Ishikawa (cell line): Measurements from ENCODE around the gene GRK1.

Source experiments
- CEBPB ChIP-seq: IDR thresholded peaks from 2 replicates; pipeline ENCODE4 v1.6.1; 2012
- TF ChIP-seq, protein P1 (sequence below): IDR thresholded peaks from 2 replicates; pipeline ENCODE4 v1.6.1; 2012

GRCh38 chr13:113629866-113630265, 37.2 kb upstream of the GRK1 start:
- TF ChIP-seq, protein P1, sequence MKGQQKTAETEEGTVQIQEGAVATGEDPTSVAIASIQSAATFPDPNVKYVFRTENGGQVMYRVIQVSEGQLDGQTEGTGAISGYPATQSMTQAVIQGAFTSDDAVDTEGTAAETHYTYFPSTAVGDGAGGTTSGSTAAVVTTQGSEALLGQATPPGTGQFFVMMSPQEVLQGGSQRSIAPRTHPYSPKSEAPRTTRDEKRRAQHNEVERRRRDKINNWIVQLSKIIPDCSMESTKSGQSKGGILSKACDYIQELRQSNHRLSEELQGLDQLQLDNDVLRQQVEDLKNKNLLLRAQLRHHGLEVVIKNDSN = no peak
- no peak for TF ChIP-seq CEBPB
